ENCODE results near the gene ETS1.

The ETS1 gene

GRCh38 chr11:128463371-128463829 is 124.0 kb downstream of the ETS1 start:
- no peak overlapping the region for H3K4me3 ChIP-seq (replicated peaks; ENCODE audit: low read depth, low read length)
- TF ChIP-seq CTCF (IDR thresholded peaks at IDR 0.05; ENCODE audit: low read length, missing control alignments): no peak
- peak; percentile 97 for DNase-seq (ENCODE audit: low read depth)

- TF ChIP-seq CTCF (IDR thresholded peaks at IDR 0.05; ENCODE audit: low read length, missing control alignments): no peak
- no peak overlapping the region for H3K4me3 ChIP-seq (replicated peaks; ENCODE audit: low read depth, low read length)
- no peak for DNase-seq (ENCODE audit: low read depth)
Measured at GRCh38 chr11:128462922-128463321, 124.4 kb downstream of the ETS1 start.

GRCh38 chr11:128462189-128462588 is 125.2 kb downstream of the ETS1 start:
- no peak overlapping the region for H3K4me3 ChIP-seq (replicated peaks; ENCODE audit: low read depth, low read length)
- no peak for DNase-seq (ENCODE audit: low read depth)
- no peak for TF ChIP-seq CTCF (IDR thresholded peaks at IDR 0.05; ENCODE audit: low read length, missing control alignments)

DNA sequence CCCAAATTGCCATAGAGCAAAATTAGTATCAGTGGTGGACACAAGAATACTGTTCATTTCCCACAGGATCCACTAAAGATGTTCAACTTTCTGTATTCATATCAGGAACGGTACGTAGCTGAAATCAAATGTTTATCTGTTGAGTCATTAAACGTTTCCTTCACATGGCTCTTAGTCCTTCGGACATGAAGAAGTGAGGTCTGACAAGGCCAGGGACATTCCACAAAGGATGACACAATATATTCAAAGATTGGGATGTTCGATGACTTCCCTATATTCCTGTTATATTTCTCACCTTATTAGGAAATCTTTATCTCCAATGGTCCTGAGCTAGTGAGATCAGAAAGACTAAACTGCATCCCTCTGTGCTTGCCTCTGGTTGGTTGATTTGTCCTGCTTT is 129.0 kb downstream of the ETS1 start:
- no peak for TF ChIP-seq CTCF (IDR thresholded peaks at IDR 0.05; ENCODE audit: low read length, missing control alignments)
- peak; percentile 84 for DNase-seq (ENCODE audit: low read depth)
- no peak overlapping the region for H3K4me3 ChIP-seq (replicated peaks; ENCODE audit: low read depth, low read length)

DNA sequence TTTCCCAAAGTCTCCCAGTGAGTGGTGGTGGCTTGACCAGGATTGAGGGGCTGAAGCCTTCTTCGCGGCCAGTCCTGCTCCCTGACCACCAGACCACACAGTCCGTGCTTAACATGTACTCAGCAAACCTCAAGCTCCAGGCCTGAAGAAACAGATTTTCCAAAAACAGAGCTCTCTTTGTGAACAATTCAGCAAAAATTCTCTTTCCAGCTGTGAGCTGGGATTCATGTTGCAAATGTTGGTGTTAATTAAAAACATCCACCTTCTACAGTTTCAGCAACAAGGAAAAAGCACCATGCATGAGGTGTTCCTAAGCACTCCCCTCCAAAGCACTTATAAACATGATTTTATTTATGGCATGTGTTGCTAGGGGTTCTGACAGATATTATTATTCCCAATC is 129.5 kb downstream of the ETS1 start:
- H3K4me3 ChIP-seq (replicated peaks; ENCODE audit: low read depth, low read length): no peak overlapping the region
- no peak for TF ChIP-seq CTCF (IDR thresholded peaks at IDR 0.05; ENCODE audit: low read length, missing control alignments)
- DNase-seq (ENCODE audit: low read depth): no peak

- DNase-seq (ENCODE audit: low read depth): no peak
- H3K4me3 ChIP-seq (replicated peaks; ENCODE audit: low read depth, low read length): no peak overlapping the region
- TF ChIP-seq CTCF (IDR thresholded peaks at IDR 0.05; ENCODE audit: low read length, missing control alignments): no peak
Measured at GRCh38 chr11:128456566-128457268, 130.6 kb downstream of the ETS1 start.

DNA sequence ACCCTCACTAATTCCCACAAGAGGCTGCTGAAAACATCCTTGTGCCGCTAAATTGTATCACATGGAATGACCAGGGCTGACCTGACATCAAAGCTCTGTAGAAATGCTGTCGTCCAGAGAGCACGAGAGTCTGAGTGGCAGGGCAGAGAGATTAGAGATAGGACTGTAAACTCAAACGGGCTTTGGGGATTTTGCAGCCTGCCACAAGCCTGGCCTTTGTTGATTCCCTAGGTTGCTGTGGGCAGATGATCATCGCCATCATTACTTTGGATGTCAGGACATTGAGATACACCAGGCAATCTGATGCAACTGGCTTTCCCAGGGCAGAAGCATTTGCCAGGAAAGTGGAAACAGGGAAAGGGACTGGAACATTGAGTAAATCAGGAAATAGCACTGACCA is 131.6 kb downstream of the ETS1 start:
- DNase-seq (ENCODE audit: low read depth): peak; percentile 31
- TF ChIP-seq CTCF (IDR thresholded peaks at IDR 0.05; ENCODE audit: low read length, missing control alignments): no peak
- no peak overlapping the region for H3K4me3 ChIP-seq (replicated peaks; ENCODE audit: low read depth, low read length)

All from fibroblast of pulmonary artery (primary cell).